Lower leg skin (tissue), 4 donors: ENCODE results near the gene RASSF5. TPM values are rescaled to one million over a fixed set of nuclear protein-coding genes. Genes with fewer than 3 reads are reported as not detected.

Source experiments
- DNase-seq, 2 donors: peaks; one replicate each; pipeline ENCODE4 v3.0.0-alpha.2; 2019; ENCODE audit warnings: low spot score in 2 of 2
- H3K4me3 ChIP-seq: fragments of 200-600 bp; sonication (generic); 2 replicates; pipeline ENCODE4 v1.5.1; 2017; ENCODE audit warnings: mild to moderate bottlenecking, low read depth; ENCODE audit not compliant: poor library complexity, severe bottlenecking
- CTCF ChIP-seq, 3 donors: fragments of 450-650 bp; IDR thresholded peaks; one replicate each; pipeline ENCODE4 v1.5.1; 2016; ENCODE audit warnings: antibody characterized with exemption in 3 of 3, mild to moderate bottlenecking in 3 of 3, moderate library complexity in 2 of 3
- POLR2A ChIP-seq, 2 donors: fragments of 450-650 bp; IDR thresholded peaks; one replicate each; pipeline ENCODE4 v1.6.1; 2016 to 2017; ENCODE audit warnings: antibody characterized with exemption in 2 of 2, mild to moderate bottlenecking in 1 of 2, moderate library complexity in 1 of 2
- WGBS, 2 donors: methylation state at CpG; one replicate each; pipeline ENCODE4 v1.1.5; 2018; 5-methylcytosine and 5-hydroxymethylcytosine counted together
- intact Hi-C: fragments of 100-400 bp; cut with DNase I; formaldehyde crosslinking; loops from one replicate; pipeline ENCODE4 v1.15.0; 2023; ENCODE audit warnings: low total_unique reads
- total RNA-seq, 4 donors: library from RNA; depleted of rRNA; stranded (reverse); fragments of >200 nt; gene quantifications; one replicate each; pipeline ENCODE4 v1.1.0, GENCODE V29; 2016

RASSF5 gene
- total RNA-seq, 4 donors from 2014 or later = 81.3 to 102 (median 86.1) TPM

DNA sequence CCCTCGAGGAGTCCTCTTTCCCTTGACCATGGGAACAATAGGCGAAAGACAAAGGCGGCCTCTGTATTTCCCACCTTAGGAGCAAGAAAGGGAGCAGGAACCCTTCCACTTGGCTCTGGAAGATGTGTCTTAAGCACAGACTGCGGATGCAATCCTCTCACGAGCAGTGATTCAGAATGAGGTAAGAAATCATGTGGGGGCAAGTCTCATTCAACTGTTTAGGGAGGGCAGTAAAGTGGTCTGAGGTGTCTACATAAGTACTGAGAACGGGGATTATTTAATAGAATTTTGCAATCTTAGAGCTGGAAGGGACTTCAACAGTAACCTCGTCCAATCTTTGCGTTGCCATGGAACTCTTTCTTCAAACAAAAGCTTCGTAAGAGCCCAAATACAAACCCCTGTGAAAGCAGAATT, 126.4 kb downstream of the RASSF5 start:
- intact Hi-C loops = no loop called here
- WGBS, 2 donors = 34 to 40% methylated on average over 9 of the region's 9 CpGs
- no peak overlapping the region for H3K4me3 ChIP-seq
- peak in 1 of 2 donors; percentile 43 for DNase-seq
- TF ChIP-seq CTCF (IDR thresholded peaks at IDR 0.05) = no peak
- no peak for TF ChIP-seq POLR2A (IDR thresholded peaks at IDR 0.05)

DNA sequence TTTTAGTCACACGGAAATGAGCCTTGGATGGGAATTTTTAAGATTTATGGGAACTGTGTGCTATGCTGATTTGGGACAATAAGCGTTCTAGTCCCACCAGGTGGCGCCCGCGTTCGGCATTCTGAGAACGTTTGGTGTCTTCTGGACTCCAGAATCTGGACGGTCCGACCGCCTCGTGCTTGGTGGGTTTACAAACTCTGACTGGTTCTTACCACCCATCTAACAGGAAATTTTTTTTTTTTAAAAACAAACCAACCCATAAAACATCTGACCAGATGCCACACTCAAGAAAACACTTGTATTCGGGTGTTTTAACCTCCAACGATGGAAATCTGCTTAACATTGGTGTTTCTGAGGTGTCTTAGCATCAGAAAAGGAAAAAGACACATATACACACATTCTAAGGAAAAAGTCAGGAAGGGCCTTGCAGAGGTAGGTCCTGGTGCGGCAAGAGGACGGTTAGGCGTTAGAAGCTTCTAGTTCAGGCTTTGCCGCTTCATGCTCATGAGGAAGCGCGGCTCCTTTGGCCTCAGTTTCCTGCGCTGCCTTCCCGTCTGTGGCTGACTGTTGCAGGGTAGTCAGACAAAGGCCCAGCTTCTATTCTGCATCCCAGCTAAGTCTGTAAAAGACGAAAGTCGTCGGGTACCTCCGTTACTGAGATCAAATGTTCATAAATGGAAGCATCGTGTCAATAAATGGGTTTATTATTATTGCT, 127.2 kb downstream of the RASSF5 start:
- 6 to 11% methylated on average over 26 of the region's 26 CpGs for WGBS, 2 donors
- H3K4me3 ChIP-seq = no peak overlapping the region
- intact Hi-C loops = no loop called here
- peak in 1 of 3 donors; percentile 41 for TF ChIP-seq CTCF (IDR thresholded peaks at IDR 0.05)
- no peak for TF ChIP-seq POLR2A (IDR thresholded peaks at IDR 0.05)
- peak; percentile 93 to 99 for DNase-seq

GRCh38 chr1:206635080-206635977, 128.0 kb downstream of the RASSF5 start, which contains the start of gene DYRK3:
Gene DYRK3, plus strand, starts transcription at chr1:206635536. Its CDS starts 168 bp downstream, at chr1:206635704.
- intact Hi-C loops = no loop called here
- peak; percentile 90 to 99 for DNase-seq
- TF ChIP-seq POLR2A (IDR thresholded peaks at IDR 0.05) (peak in 1 of 2 donors; percentile 7), CTCF (IDR thresholded peaks at IDR 0.05) (no peak)
- WGBS, 2 donors = 0 to 1% methylated on average over 39 to 74 of the region's 84 CpGs
- H3K4me3 ChIP-seq = peak within 1 kb of the TSS; percentile 77

DNA sequence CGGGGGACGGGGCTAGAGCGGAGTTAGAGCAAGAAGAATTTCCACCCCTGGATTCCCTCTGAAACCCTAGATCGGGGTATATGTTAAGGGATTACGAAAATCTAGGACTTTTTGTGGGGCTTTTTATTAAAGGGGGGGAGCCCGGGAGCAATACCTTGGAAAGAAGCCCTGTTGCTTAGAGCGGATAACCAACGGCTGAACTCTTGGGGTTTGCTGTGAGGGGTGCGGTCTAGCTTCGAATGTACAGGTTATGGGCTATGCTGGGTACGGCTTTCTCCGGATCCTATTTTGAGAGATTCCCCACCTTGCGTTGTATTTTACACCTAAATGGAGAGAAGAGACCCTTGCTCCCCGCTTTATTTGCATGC, 128.6 kb downstream of the RASSF5 start:
- intact Hi-C loops = no loop called here
- H3K4me3 ChIP-seq = peak overlapping the region; percentile 77
- 7 to 9% methylated on average over 14 of the region's 14 CpGs for WGBS, 2 donors
- DNase-seq = no peak
- TF ChIP-seq CTCF (IDR thresholded peaks at IDR 0.05) = no peak

- 44 to 58% methylated on average over 4 of the region's 4 CpGs for WGBS, 2 donors
- DNase-seq = no peak
- intact Hi-C loops = no loop called here
- H3K4me3 ChIP-seq = no peak overlapping the region
- TF ChIP-seq CTCF (IDR thresholded peaks at IDR 0.05) (no peak), POLR2A (IDR thresholded peaks at IDR 0.05) (no peak)
These were observed 129.3 kb downstream of the RASSF5 start for GRCh38 chr1:206636671-206637070.
